GM04504 (cell line): Measurements from ENCODE around the gene FAM20C.

ENCODE experiments used
- DNase-seq: peaks from one replicate; pipeline ENCODE4 v3.0.0-alpha.2; 2012; ENCODE audit warnings: low read depth

The FAM20C gene

GRCh38 chr7:307970-308369 is 115.6 kb downstream of the FAM20C start:
- no peak for DNase-seq

GRCh38 chr7:309586-310228 is 117.3 kb downstream of the FAM20C start:
- DNase-seq = no peak
